HepG2 (cell line): ENCODE measurements around the gene CDC26. TPM values are rescaled to one million over a fixed set of nuclear protein-coding genes. Genes with fewer than 3 reads are reported as not detected.

Experiments used
- AFF4 ChIP-seq: sonication (generic); formaldehyde crosslinking; IDR thresholded peaks from 2 replicates; pipeline ENCODE4 v1.4.0; 2020; ENCODE audit warnings: missing genetic modification reagents
- ATF2 ChIP-seq: sonication (generic); formaldehyde crosslinking; IDR thresholded peaks from 2 replicates; pipeline ENCODE4 v1.4.0; 2020; ENCODE audit warnings: missing genetic modification reagents
- ATF3 ChIP-seq: sonication (generic); formaldehyde crosslinking; IDR thresholded peaks from 2 replicates; pipeline ENCODE4 v1.4.0; 2020; ENCODE audit warnings: missing genetic modification reagents
- ATRX ChIP-seq: sonication (generic); formaldehyde crosslinking; IDR thresholded peaks from 2 replicates; pipeline ENCODE4 v1.4.0; 2020; ENCODE audit warnings: missing genetic modification reagents, borderline replicate concordance
- BRD4 ChIP-seq: sonication (generic); formaldehyde crosslinking; IDR thresholded peaks from 2 replicates; pipeline ENCODE4 v1.4.0; 2020; ENCODE audit warnings: missing genetic modification reagents
- CC2D1A ChIP-seq: sonication (generic); formaldehyde crosslinking; IDR thresholded peaks from 2 replicates; pipeline ENCODE4 v1.8.1; 2023; ENCODE audit warnings: mild to moderate bottlenecking, missing genetic modification reagents
- FOXP1 ChIP-seq, 2 experiments: fragments of 450-650 bp in 1 of 2; IDR thresholded peaks; 2 replicates each; pipeline ENCODE4 v1.6.1; 2017 to 2018; ENCODE audit warnings: antibody characterized with exemption in 1 of 2
- HCFC1 ChIP-seq: fragments of 150-350 bp; IDR thresholded peaks from 2 replicates; pipeline ENCODE4 v1.6.1; 2014; ENCODE audit warnings: low read depth, low read length
- HNRNPLL ChIP-seq: fragments of 200-400 bp; formaldehyde crosslinking; IDR thresholded peaks from 2 replicates; pipeline ENCODE4 v1.6.1; 2017; ENCODE audit warnings: mild to moderate bottlenecking, low read depth, low read length; ENCODE audit not compliant: poor library complexity, severe bottlenecking
- MAX ChIP-seq: IDR thresholded peaks from 2 replicates; pipeline ENCODE4 v1.6.1; 2012; ENCODE audit warnings: inconsistent platforms
- NFATC3 ChIP-seq: sonication (generic); formaldehyde crosslinking; IDR thresholded peaks from 2 replicates; pipeline ENCODE4 v1.5.1; 2020; ENCODE audit warnings: mild to moderate bottlenecking, missing genetic modification reagents
- NR3C1 ChIP-seq: sonication (generic); formaldehyde crosslinking; IDR thresholded peaks from 2 replicates; pipeline ENCODE4 v1.4.0; 2020; ENCODE audit warnings: missing genetic modification reagents
- SNRNP70 ChIP-seq: fragments of 200-400 bp; formaldehyde crosslinking; IDR thresholded peaks from 2 replicates; pipeline ENCODE4 v1.6.1; 2017; ENCODE audit warnings: mild to moderate bottlenecking, low read depth, low read length, moderate library complexity
- TSC22D2 ChIP-seq: sonication (generic); formaldehyde crosslinking; IDR thresholded peaks from 2 replicates; pipeline ENCODE4 v1.5.1; 2020; ENCODE audit warnings: missing genetic modification reagents, mild to moderate bottlenecking, borderline replicate concordance
- ZBTB3 ChIP-seq: sonication (generic); formaldehyde crosslinking; IDR thresholded peaks from 2 replicates; pipeline ENCODE4 v1.4.0; 2020; ENCODE audit warnings: low read depth, mild to moderate bottlenecking, moderate library complexity, missing genetic modification reagents, borderline replicate concordance
- ZFP36L2 ChIP-seq: sonication (generic); formaldehyde crosslinking; IDR thresholded peaks from 2 replicates; pipeline ENCODE4 v1.4.0; 2020; ENCODE audit warnings: missing genetic modification reagents
- ZKSCAN8 ChIP-seq: IDR thresholded peaks from 2 replicates; pipeline ENCODE4 v1.6.1; 2016; ENCODE audit warnings: borderline replicate concordance, missing genetic modification reagents, missing compliant biosample characterization
- ZNF17 ChIP-seq: sonication (generic); formaldehyde crosslinking; IDR thresholded peaks from 2 replicates; pipeline ENCODE4 v1.5.0; 2020; ENCODE audit warnings: mild to moderate bottlenecking, missing genetic modification reagents
- ZNF280B ChIP-seq: sonication (generic); formaldehyde crosslinking; IDR thresholded peaks from 2 replicates; pipeline ENCODE4 v1.5.0; 2020; ENCODE audit warnings: missing genetic modification reagents, mild to moderate bottlenecking, borderline replicate concordance
- ZNF616 ChIP-seq: sonication (generic); formaldehyde crosslinking; IDR thresholded peaks from 2 replicates; pipeline ENCODE4 v1.5.0; 2020; ENCODE audit warnings: low read depth, mild to moderate bottlenecking, missing genetic modification reagents
- ZSCAN21 ChIP-seq: sonication (generic); formaldehyde crosslinking; IDR thresholded peaks from 2 replicates; pipeline ENCODE4 v1.8.0; 2022; ENCODE audit warnings: mild to moderate bottlenecking, missing genetic modification reagents, moderate library complexity, borderline replicate concordance
- polyA plus RNA-seq, 8 experiments: library from polyadenylated mRNA; depleted of rRNA in 3 of 8; stranded (reverse) in 7 of 8; unstranded in 1 of 8; fragments of >200 nt; fragmentation: Illumina TruSeq in 4 of 8; extraction: Trizol in 4 of 8; gene quantifications; 2 replicates each; pipeline versions ENCODE4 v1.2.1 to v1.2.3, GENCODE V29; 2011 to 2016; ENCODE audit warnings: low read depth in 4 of 8, missing spikeins in 1 of 8, mixed read lengths in 1 of 8; ENCODE audit not compliant: insufficient read depth in 1 of 8
- total RNA-seq, 5 experiments: library from RNA; depleted of rRNA; stranded (reverse); fragments of >200 nt; fragmentation: Illumina TruSeq; extraction: Trizol; gene quantifications; 2 replicates each; pipeline ENCODE4 v1.2.3, GENCODE V29; 2016; ENCODE audit warnings: low read depth in 1 of 5

Gene CDC26
- total and polyA plus RNA-seq, 2 of the 13 experiments (the other 11 are each of a cell fraction or from before 2014, with no cell fraction given): 26.6 to 57.9 TPM

- peak; percentile 51; the same call in 1 of the 2 replicates for TF ChIP-seq ZNF616 (CRISPR knock-in tag)
- TF ChIP-seq ZNF280B: peak; percentile 85; the same call in 1 of the 2 replicates
- TF ChIP-seq ATF2 (CRISPR knock-in tag): peak; percentile 78
- TF ChIP-seq ZSCAN21 (CRISPR knock-in tag): no peak; the same call in 1 of the 2 replicates
- TF ChIP-seq HNRNPLL: peak; percentile 45
- TF ChIP-seq ZKSCAN8 (CRISPR knock-in tag): no peak
- no peak for TF ChIP-seq CC2D1A (CRISPR knock-in tag)
- TF ChIP-seq NR3C1 (CRISPR knock-in tag): no peak
- no peak for TF ChIP-seq AFF4 (CRISPR knock-in tag)
- TF ChIP-seq ZFP36L2: no peak
- TF ChIP-seq HCFC1: peak; percentile 87
- TF ChIP-seq ZNF17 (CRISPR knock-in tag): no peak
- no peak for TF ChIP-seq ATRX (CRISPR knock-in tag)
- no peak for TF ChIP-seq TSC22D2 (CRISPR knock-in tag)
- TF ChIP-seq ZBTB3 (CRISPR knock-in tag): 0 out of 2 replicates have a peak, but pooled peaks have one; percentile 56
- TF ChIP-seq ATF3 (CRISPR knock-in tag): no peak
- TF ChIP-seq FOXP1 (IDR thresholded peaks at IDR 0.05): no peak
- no peak for TF ChIP-seq FOXP1 (CRISPR knock-in tag; IDR thresholded peaks at IDR 0.05)
- TF ChIP-seq NFATC3 (CRISPR knock-in tag): no peak
- TF ChIP-seq MAX: peak; percentile 85
- no peak for TF ChIP-seq BRD4 (CRISPR knock-in tag)
- no peak for TF ChIP-seq SNRNP70
Observed at GRCh38 chr9:113275157-113276131, at the start of gene CDC26, which contains the start of gene PRPF4 (continued).
